ENCODE measurements around the gene TDO2. TPM values are rescaled to one million over a fixed set of nuclear protein-coding genes. Genes with fewer than 3 reads are reported as not detected.

TDO2 gene
- polyA plus RNA-seq, 1 donor (not counting 4 experiments of a cell fraction or from before 2014, with no cell fraction given), result not detected

- Histone ChIP-seq H3K27ac (ENCODE audit: control insufficient read depth, insufficient read depth, low read length) (no peak overlapping the region), H3K27me3 (ENCODE audit: control insufficient read depth, extremely low read depth, insufficient read depth, low read length) (no peaks in the 10 kb centered on the region), H2AFZ (ENCODE audit: control insufficient read depth, low read length) (no peak overlapping the region), H3K4me1 (ENCODE audit: control insufficient read depth, extremely low read depth, insufficient read depth, low read length) (no peaks in the 10 kb centered on the region), H3K9me1 (ENCODE audit: control insufficient read depth, extremely low read depth, insufficient read depth, low read length) (no peaks in the 10 kb centered on the region), H4K20me1 (ENCODE audit: control insufficient read depth, extremely low read depth, insufficient read depth, low read length) (no peaks in the 10 kb centered on the region), H3K4me3 (ENCODE audit: control insufficient read depth in 2 of 3, extremely low read depth in 1 of 3, insufficient read depth in 2 of 3, low read depth in 1 of 3, low read length in 3 of 3) (no peak overlapping the region), H3K79me2 (ENCODE audit: control insufficient read depth, insufficient read depth, low read length) (no peaks in the 10 kb centered on the region), H3K4me2 (ENCODE audit: control insufficient read depth, extremely low read depth, insufficient read depth, low read depth, low read length) (no peak overlapping the region), H3K9ac (ENCODE audit: control insufficient read depth, extremely low read depth, insufficient read depth, low read length) (no peak overlapping the region), H3K9me3 (ENCODE audit: control insufficient read depth, low read depth, low read length) (no peaks in the 10 kb centered on the region), H3K36me3 (ENCODE audit: control insufficient read depth in 2 of 2, extremely low read depth in 1 of 2, insufficient read depth in 2 of 2, low read length in 2 of 2) (no peaks in the 10 kb centered on the region)
- dilution Hi-C loops (cut with MboI; ENCODE audit: extremely low pct_ligation_motif_present, low sequenced_read_pairs), result no loop called here
- DNase-seq (ENCODE audit: low read depth, low spot score) (no peak), FAIRE-seq (no peak)
- TF ChIP-seq, protein P1, sequence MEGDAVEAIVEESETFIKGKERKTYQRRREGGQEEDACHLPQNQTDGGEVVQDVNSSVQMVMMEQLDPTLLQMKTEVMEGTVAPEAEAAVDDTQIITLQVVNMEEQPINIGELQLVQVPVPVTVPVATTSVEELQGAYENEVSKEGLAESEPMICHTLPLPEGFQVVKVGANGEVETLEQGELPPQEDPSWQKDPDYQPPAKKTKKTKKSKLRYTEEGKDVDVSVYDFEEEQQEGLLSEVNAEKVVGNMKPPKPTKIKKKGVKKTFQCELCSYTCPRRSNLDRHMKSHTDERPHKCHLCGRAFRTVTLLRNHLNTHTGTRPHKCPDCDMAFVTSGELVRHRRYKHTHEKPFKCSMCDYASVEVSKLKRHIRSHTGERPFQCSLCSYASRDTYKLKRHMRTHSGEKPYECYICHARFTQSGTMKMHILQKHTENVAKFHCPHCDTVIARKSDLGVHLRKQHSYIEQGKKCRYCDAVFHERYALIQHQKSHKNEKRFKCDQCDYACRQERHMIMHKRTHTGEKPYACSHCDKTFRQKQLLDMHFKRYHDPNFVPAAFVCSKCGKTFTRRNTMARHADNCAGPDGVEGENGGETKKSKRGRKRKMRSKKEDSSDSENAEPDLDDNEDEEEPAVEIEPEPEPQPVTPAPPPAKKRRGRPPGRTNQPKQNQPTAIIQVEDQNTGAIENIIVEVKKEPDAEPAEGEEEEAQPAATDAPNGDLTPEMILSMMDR (optimal IDR thresholded peaks at IDR 0.05 in 1 of 3, IDR thresholded peaks at IDR 0.05 in 1 of 3, conservative IDR thresholded peaks at IDR 0.05 in 1 of 3; ENCODE audit: extremely low read depth in 1 of 3, insufficient read depth in 2 of 3, low read length in 3 of 3), result no peak
- TF ChIP-seq EZH2 (IDR thresholded peaks at IDR 0.05; ENCODE audit: low read length), result no peak
Observed at GRCh38 chr4:155885666-155886065, 17.8 kb upstream of the TDO2 start.

GRCh38 chr4:155887045-155887444 is 16.5 kb upstream of the TDO2 start:
- no peaks in the 10 kb centered on the region for H3K79me2 ChIP-seq (ENCODE audit: control insufficient read depth, insufficient read depth, low read length)
- no peak overlapping the region for H3K9ac ChIP-seq (ENCODE audit: control insufficient read depth, extremely low read depth, insufficient read depth, low read length)
- H3K4me1 ChIP-seq (ENCODE audit: control insufficient read depth, extremely low read depth, insufficient read depth, low read length), result no peaks in the 10 kb centered on the region
- H4K20me1 ChIP-seq (ENCODE audit: control insufficient read depth, extremely low read depth, insufficient read depth, low read length), result no peaks in the 10 kb centered on the region
- H3K36me3 ChIP-seq (ENCODE audit: control insufficient read depth in 2 of 2, extremely low read depth in 1 of 2, insufficient read depth in 2 of 2, low read length in 2 of 2), result no peaks in the 10 kb centered on the region
- H3K4me3 ChIP-seq (ENCODE audit: control insufficient read depth in 2 of 3, extremely low read depth in 1 of 3, insufficient read depth in 2 of 3, low read depth in 1 of 3, low read length in 3 of 3), result no peak overlapping the region
- H2AFZ ChIP-seq (ENCODE audit: control insufficient read depth, low read length), result no peak overlapping the region
- DNase-seq (ENCODE audit: low read depth, low spot score), result no peak
- FAIRE-seq, result no peak
- TF ChIP-seq, protein P1 (optimal IDR thresholded peaks at IDR 0.05 in 1 of 3, IDR thresholded peaks at IDR 0.05 in 1 of 3, conservative IDR thresholded peaks at IDR 0.05 in 1 of 3; ENCODE audit: extremely low read depth in 1 of 3, insufficient read depth in 2 of 3, low read length in 3 of 3), result no peak
- TF ChIP-seq EZH2 (IDR thresholded peaks at IDR 0.05; ENCODE audit: low read length), result no peak
- H3K9me3 ChIP-seq (ENCODE audit: control insufficient read depth, low read depth, low read length), result no peaks in the 10 kb centered on the region
- no peak overlapping the region for H3K27ac ChIP-seq (ENCODE audit: control insufficient read depth, insufficient read depth, low read length)
- dilution Hi-C loops (cut with MboI; ENCODE audit: extremely low pct_ligation_motif_present, low sequenced_read_pairs), result no loop called here
- no peaks in the 10 kb centered on the region for H3K9me1 ChIP-seq (ENCODE audit: control insufficient read depth, extremely low read depth, insufficient read depth, low read length)
- H3K27me3 ChIP-seq (ENCODE audit: control insufficient read depth, extremely low read depth, insufficient read depth, low read length), result no peaks in the 10 kb centered on the region
- H3K4me2 ChIP-seq (ENCODE audit: control insufficient read depth, extremely low read depth, insufficient read depth, low read depth, low read length), result no peak overlapping the region

All from keratinocyte (primary cell).